A673 (cell line): ENCODE measurements around the gene PFKFB2. TPM values are rescaled to one million over a fixed set of nuclear protein-coding genes. Genes with fewer than 3 reads are reported as not detected.
A peak's percentile ranks its signal among the peaks of the same experiment; 100 is the strongest.

Experiments
- BruUV-seq: library from RNA; stranded (reverse); fragments of 400-500 nt; replicated peaks from 2 replicates; lab custom pipeline; 2021; lab: Mats Ljungman, UMichigan
- CTCF ChIA-PET: fragments of 300-600 bp; sonication (Branson Sonifier 250); formaldehyde crosslinking; loops from one replicate; lab custom pipeline; 2022; ENCODE audit warnings: antibody characterized with exemption; lab: Charles Lee
- POLR2A ChIA-PET: fragments of 300-600 bp; sonication (Branson Sonifier 250); formaldehyde crosslinking; loops from one replicate; lab custom pipeline; 2022; ENCODE audit warnings: antibody characterized with exemption; ENCODE audit not compliant: low non-redundant PET; lab: Charles Lee
- DNase-seq: peaks from one replicate; pipeline ENCODE4 v3.0.0-alpha.2; 2015; ENCODE audit warnings: low spot score
- H3K27ac ChIP-seq: fragments of 200-600 bp; sonication (generic); 2 replicates; pipeline ENCODE4 v1.5.1; 2016; ENCODE audit warnings: mixed run types, low read depth, mild to moderate bottlenecking, mixed read lengths, antibody characterized with exemption, low read length; ENCODE audit not compliant: poor library complexity, severe bottlenecking
- H3K27me3 ChIP-seq: fragments of 200-600 bp; sonication (generic); replicated peaks from 2 replicates; pipeline ENCODE4 v1.6.1; 2017; ENCODE audit warnings: mixed run types, low read depth, mild to moderate bottlenecking, mixed read lengths, antibody characterized with exemption, low read length; ENCODE audit not compliant: insufficient read depth, poor library complexity
- H3K36me3 ChIP-seq: fragments of 200-600 bp; sonication (generic); 2 replicates; pipeline ENCODE4 v1.6.1; 2016; ENCODE audit warnings: mixed run types, mild to moderate bottlenecking, mixed read lengths, antibody characterized with exemption, low read length; ENCODE audit not compliant: insufficient read depth, poor library complexity, severe bottlenecking
- H3K4me1 ChIP-seq: fragments of 200-600 bp; sonication (generic); 2 replicates; pipeline ENCODE4 v1.6.1; 2017; ENCODE audit warnings: mixed run types, mild to moderate bottlenecking, mixed read lengths, antibody characterized with exemption, low read length; ENCODE audit not compliant: insufficient read depth, poor library complexity, severe bottlenecking
- H3K4me3 ChIP-seq: fragments of 200-600 bp; sonication (generic); 2 replicates; pipeline ENCODE4 v1.5.1; 2016; ENCODE audit warnings: low read depth, mixed run types, mild to moderate bottlenecking, mixed read lengths, low read length; ENCODE audit not compliant: poor library complexity, severe bottlenecking
- H3K9me3 ChIP-seq: fragments of 200-600 bp; sonication (generic); 2 replicates; pipeline ENCODE4 v1.6.1; 2016; ENCODE audit warnings: mixed run types, low read depth, mild to moderate bottlenecking, mixed read lengths, antibody characterized with exemption, low read length; ENCODE audit not compliant: poor library complexity, severe bottlenecking
- EZH2 ChIP-seq: fragments of 200-600 bp; sonication (generic); IDR thresholded peaks from 2 replicates; pipeline ENCODE4 v1.6.1; 2017; ENCODE audit warnings: borderline replicate concordance, low read depth, mild to moderate bottlenecking, mixed read lengths, antibody characterized with exemption, low read length; ENCODE audit not compliant: poor library complexity, severe bottlenecking
- intact Hi-C: fragments of 100-400 bp; cut with micrococcal nuclease; formaldehyde crosslinking; loops from one replicate; pipeline ENCODE4 v1.10.0; 2022; ENCODE audit not compliant: unreplicated experiment
- total RNA-seq: library from RNA; stranded (reverse); gene quantifications from 2 replicates; pipeline ENCODE4 v1.2.3, GENCODE V29; 2021
- TF ChIP-seq, protein P1 (sequence below): fragments of 300-800, 200-600 bp; sonication (generic); conservative IDR thresholded peaks from 2 replicates; pipeline ENCODE4 v1.5.1; 2017; ENCODE audit warnings: low read depth, mild to moderate bottlenecking, antibody characterized with exemption, low read length, moderate library complexity, mixed read lengths

Gene PFKFB2
- total RNA-seq, 1 experiment from 2014 or later: 7.6 TPM

DNA sequence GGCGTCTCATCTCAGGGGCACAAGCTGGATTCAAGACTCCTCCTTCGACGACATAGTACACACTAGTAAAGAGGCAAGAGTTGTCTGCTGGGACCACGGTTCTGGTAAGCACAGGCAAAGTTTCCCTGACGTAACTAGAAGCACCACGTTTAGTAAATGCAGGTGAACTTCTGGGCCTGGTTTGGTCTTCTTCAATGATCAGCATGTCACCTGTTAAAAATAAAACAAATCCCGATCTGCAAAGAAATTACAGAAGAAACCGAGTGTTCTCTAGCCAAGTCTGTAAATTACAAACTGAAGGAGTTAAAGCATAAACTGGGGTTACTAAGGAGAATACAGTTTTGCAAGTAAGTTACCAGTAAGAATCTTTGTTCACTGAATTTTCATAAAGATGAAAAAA is 3.6 kb upstream of the PFKFB2 start:
- Histone ChIP-seq H3K36me3 (peaks cover 27% of the 10 kb centered on the region), H3K9me3 (no peaks in the 10 kb centered on the region), H3K4me3 (peak overlapping the region; percentile 82), H3K27me3 (no peaks in the 10 kb centered on the region), H3K4me1 (peaks cover 18% of the 10 kb centered on the region), H3K27ac (no peak overlapping the region)
- ChIA-PET POLR2A (interaction anchor here (0.9 kb wide), 1 partner anchor 514 kb away, joined by 3 read pairs; no protein-coding TSS in a partner anchor), CTCF (no interaction called here)
- intact Hi-C loops: no loop called here
- no TSS peak for BruUV-seq
- DNase-seq: no peak
- TF ChIP-seq, protein P1, sequence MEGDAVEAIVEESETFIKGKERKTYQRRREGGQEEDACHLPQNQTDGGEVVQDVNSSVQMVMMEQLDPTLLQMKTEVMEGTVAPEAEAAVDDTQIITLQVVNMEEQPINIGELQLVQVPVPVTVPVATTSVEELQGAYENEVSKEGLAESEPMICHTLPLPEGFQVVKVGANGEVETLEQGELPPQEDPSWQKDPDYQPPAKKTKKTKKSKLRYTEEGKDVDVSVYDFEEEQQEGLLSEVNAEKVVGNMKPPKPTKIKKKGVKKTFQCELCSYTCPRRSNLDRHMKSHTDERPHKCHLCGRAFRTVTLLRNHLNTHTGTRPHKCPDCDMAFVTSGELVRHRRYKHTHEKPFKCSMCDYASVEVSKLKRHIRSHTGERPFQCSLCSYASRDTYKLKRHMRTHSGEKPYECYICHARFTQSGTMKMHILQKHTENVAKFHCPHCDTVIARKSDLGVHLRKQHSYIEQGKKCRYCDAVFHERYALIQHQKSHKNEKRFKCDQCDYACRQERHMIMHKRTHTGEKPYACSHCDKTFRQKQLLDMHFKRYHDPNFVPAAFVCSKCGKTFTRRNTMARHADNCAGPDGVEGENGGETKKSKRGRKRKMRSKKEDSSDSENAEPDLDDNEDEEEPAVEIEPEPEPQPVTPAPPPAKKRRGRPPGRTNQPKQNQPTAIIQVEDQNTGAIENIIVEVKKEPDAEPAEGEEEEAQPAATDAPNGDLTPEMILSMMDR: no peak
- TF ChIP-seq EZH2: no peak

DNA sequence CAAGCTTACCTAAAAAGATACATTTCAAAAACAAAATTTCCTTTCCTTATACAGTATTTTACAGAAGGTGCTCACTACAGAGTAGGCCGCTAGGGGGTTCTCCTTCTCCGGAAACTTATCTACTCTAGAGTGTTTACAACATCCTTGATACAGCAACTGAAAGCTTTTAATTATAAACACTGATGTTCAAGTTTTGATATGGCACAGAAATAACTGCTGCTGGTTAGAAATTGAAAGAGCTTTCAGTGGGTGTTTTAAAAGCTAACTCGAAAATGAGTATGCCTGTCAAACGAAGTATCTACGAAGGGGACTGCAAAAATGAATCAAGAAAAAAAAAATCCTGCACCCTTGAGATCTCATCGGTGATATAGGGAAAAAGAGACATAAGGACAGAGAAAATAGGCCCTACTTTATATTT is 3.1 kb upstream of the PFKFB2 start:
- no TSS peak for BruUV-seq
- Histone ChIP-seq H3K4me3 (peak overlapping the region; percentile 82), H3K27ac (peak overlapping the region; percentile 79), H3K9me3 (no peaks in the 10 kb centered on the region), H3K27me3 (no peaks in the 10 kb centered on the region), H3K4me1 (peaks cover 18% of the 10 kb centered on the region), H3K36me3 (peaks cover 27% of the 10 kb centered on the region)
- TF ChIP-seq, protein P1: peak; percentile 89
- no peak for TF ChIP-seq EZH2
- ChIA-PET POLR2A (interaction anchor here (0.9 kb wide), 1 partner anchor 515 kb away, joined by 3 read pairs; no protein-coding TSS in a partner anchor), CTCF (no interaction called here)
- DNase-seq: peak; percentile 61
- intact Hi-C loops: no loop called here

DNA sequence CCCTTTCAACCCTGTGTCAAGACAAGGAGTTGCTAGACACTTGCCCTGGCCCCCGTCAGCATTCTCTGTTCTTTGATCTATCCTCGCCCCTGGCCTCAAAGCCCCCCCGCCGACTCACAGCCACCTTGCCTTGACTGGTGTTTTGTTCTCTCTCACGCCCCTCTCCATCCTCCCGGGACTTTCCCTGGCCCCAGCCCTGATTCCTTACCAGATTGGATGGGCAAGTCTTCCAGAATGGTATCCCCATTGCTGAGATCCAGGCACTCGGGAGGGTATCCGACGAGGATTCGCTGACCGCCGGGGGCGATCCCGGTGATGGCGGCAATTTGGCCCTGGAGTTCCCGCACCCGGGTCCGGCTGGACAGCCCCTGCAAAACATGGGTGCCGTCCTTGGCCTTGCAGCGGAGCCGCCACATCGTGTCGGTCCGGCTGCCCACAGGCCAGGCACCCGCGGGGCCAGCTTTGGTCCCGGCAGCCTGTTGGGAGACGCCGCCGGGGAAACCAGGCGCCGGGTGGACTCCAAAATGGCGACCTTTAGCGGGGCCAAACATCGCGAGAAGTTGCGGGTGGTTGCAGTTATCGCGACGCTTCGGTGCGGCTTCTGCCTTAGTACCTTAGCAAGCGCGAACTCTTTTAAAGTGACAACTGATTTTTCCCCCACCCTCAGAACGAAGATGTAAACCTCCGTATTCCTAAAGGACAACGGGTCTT is 2.4 kb upstream of the PFKFB2 start:
- BruUV-seq: no TSS peak
- CTCF ChIA-PET: no interaction called here
- POLR2A ChIA-PET: no interaction called here

More for the DNA sequence above, 2.4 kb upstream of the PFKFB2 start:
- peaks cover 27% of the 10 kb centered on the region for H3K36me3 ChIP-seq
- DNase-seq: peak; percentile 95
- H3K4me3 ChIP-seq: peak overlapping the region; percentile 82
- H3K27me3 ChIP-seq: no peaks in the 10 kb centered on the region
- no peaks in the 10 kb centered on the region for H3K9me3 ChIP-seq
- peak overlapping the region; percentile 79 for H3K27ac ChIP-seq
- peaks cover 18% of the 10 kb centered on the region for H3K4me1 ChIP-seq
- TF ChIP-seq EZH2: no peak
- TF ChIP-seq, protein P1: no peak
- intact Hi-C loops: no loop called here
